ENCODE measurements around the gene BAIAP3. TPM values are rescaled to one million over a fixed set of nuclear protein-coding genes. Genes with fewer than 3 reads are reported as not detected.

Gene BAIAP3
- total and polyA plus RNA-seq, 10 of the 15 experiments (the other 5 are each of a cell fraction or from before 2014, with no cell fraction given): 0.03 to 0.56 (median 0.17) TPM; not detected in 3

GRCh38 chr16:1380195-1380594 lies 46.8 kb downstream of the BAIAP3 start:
- no peak for ATAC-seq
- no peak for TF ChIP-seq PAX5 (IDR thresholded peaks at IDR 0.05; ENCODE audit: borderline replicate concordance, low read depth, low read length)
- no peak for TF ChIP-seq MTA3 (IDR thresholded peaks at IDR 0.05; ENCODE audit: borderline replicate concordance, low read length)
- TF ChIP-seq CHD4 (IDR thresholded peaks at IDR 0.05): no peak
- TF ChIP-seq RBBP5 (conservative IDR thresholded peaks at IDR 0.05): no peak
- DNase-seq (ENCODE audit: low read depth, low spot score): no peak
- Histone ChIP-seq H3K27ac (ENCODE audit: control insufficient read depth, insufficient read depth) (no peak overlapping the region), H3K4me3 (peak overlapping the region; percentile 29; the same call in 1 of the 2 replicates), H3K27me3 (replicated peaks in 1 of 2; ENCODE audit: control insufficient read depth in 2 of 2, insufficient read depth in 2 of 2, low read length in 1 of 2) (no peaks in the 10 kb centered on the region), H3K9me3 (replicated peaks; ENCODE audit: control insufficient read depth, insufficient read depth, low read length) (no peaks in the 10 kb centered on the region), H4K20me1 (ENCODE audit: control insufficient read depth, insufficient read depth) (no peaks in the 10 kb centered on the region), H3K9ac (ENCODE audit: control insufficient read depth, insufficient read depth, low read length) (no peak overlapping the region), H3K4me2 (ENCODE audit: control insufficient read depth, insufficient read depth) (peak overlapping the region; percentile 59; the same call in 1 of the 2 replicates), H3K79me2 (ENCODE audit: control insufficient read depth, insufficient read depth, low read length) (peaks cover 18% of the 10 kb centered on the region), H2AFZ (ENCODE audit: control insufficient read depth, low read depth, low read length) (no peak overlapping the region), H3K4me1 (ENCODE audit: control insufficient read depth, insufficient read depth, low read length) (peaks cover 8% of the 10 kb centered on the region; the same call in 1 of the 2 replicates), H3K36me3 (ENCODE audit: control insufficient read depth in 2 of 2, insufficient read depth in 2 of 2, low read length in 1 of 2) (peaks cover 0 to 2% of the 10 kb centered on the region in 2 experiments; a peak in 2 of 4 replicates)
- CTCF ChIA-PET: interaction anchor here (1.2 kb wide), 1 partner anchor 33 kb away, joined by 3 read pairs; no protein-coding TSS in a partner anchor
- SMC1A ChIA-PET (ENCODE audit: uncharacterized antibody, unreplicated experiment): no interaction called here
- FAIRE-seq: no peak
- in situ Hi-C loops (cut with MboI) (no loop called here), intact Hi-C loops (cut with micrococcal nuclease; ENCODE audit: unreplicated experiment) (no loop called here)
- WGBS (ENCODE audit: insufficient coverage, insufficient replicate concordance, low lambda C conversion rate, missing lambda C conversion rate): 87% methylated on average over 10 of the region's 10 CpGs
- POLR2A ChIA-PET: interaction anchor here (0.6 to 0.7 kb wide), 5 partner anchors 35 to 1503 kb away, joined by 3 to 5 read pairs (median 3); partner anchors contain the start of gene FLYWCH2
- RAD21 ChIA-PET (ENCODE audit: unreplicated experiment): no interaction called here
- BruUV-seq (replicated peaks): no TSS peak

- no TSS peak for BruUV-seq (replicated peaks)
- Histone ChIP-seq H3K4me3 (no peak overlapping the region), H3K9ac (ENCODE audit: control insufficient read depth, insufficient read depth, low read length) (no peak overlapping the region), H4K20me1 (ENCODE audit: control insufficient read depth, insufficient read depth) (no peaks in the 10 kb centered on the region), H2AFZ (ENCODE audit: control insufficient read depth, low read depth, low read length) (no peak overlapping the region), H3K4me1 (ENCODE audit: control insufficient read depth, insufficient read depth, low read length) (peaks cover 8% of the 10 kb centered on the region; the same call in 1 of the 2 replicates), H3K27me3 (replicated peaks in 1 of 2; ENCODE audit: control insufficient read depth in 2 of 2, insufficient read depth in 2 of 2, low read length in 1 of 2) (no peaks in the 10 kb centered on the region), H3K36me3 (ENCODE audit: control insufficient read depth in 2 of 2, insufficient read depth in 2 of 2, low read length in 1 of 2) (peaks cover 0 to 2% of the 10 kb centered on the region in 2 experiments; a peak in 2 of 4 replicates), H3K9me3 (replicated peaks; ENCODE audit: control insufficient read depth, insufficient read depth, low read length) (no peaks in the 10 kb centered on the region), H3K27ac (ENCODE audit: control insufficient read depth, insufficient read depth) (no peak overlapping the region), H3K79me2 (ENCODE audit: control insufficient read depth, insufficient read depth, low read length) (peaks cover 18% of the 10 kb centered on the region), H3K4me2 (ENCODE audit: control insufficient read depth, insufficient read depth) (no peak overlapping the region)
- POLR2A ChIA-PET: no interaction called here
- SMC1A ChIA-PET (ENCODE audit: uncharacterized antibody, unreplicated experiment): no interaction called here
- CTCF ChIA-PET: interaction anchor here (0.7 kb wide), 1 partner anchor 38 kb away, joined by 3 read pairs; the partner anchor contains the start of gene UQCC4
- FAIRE-seq (no peak), ATAC-seq (no peak), DNase-seq (ENCODE audit: low read depth, low spot score) (no peak)
- intact Hi-C loops (cut with micrococcal nuclease; ENCODE audit: unreplicated experiment) (no loop called here), in situ Hi-C loops (cut with MboI) (no loop called here)
- WGBS (ENCODE audit: insufficient coverage, insufficient replicate concordance, low lambda C conversion rate, missing lambda C conversion rate): 87% methylated on average over 9 of the region's 9 CpGs
- RAD21 ChIA-PET (ENCODE audit: unreplicated experiment): no interaction called here
- TF ChIP-seq USF1 (IDR thresholded peaks at IDR 0.05; ENCODE audit: borderline replicate concordance, extremely low read length, insufficient read depth, low read depth, low read length): no peak
- TF ChIP-seq NFIC (IDR thresholded peaks at IDR 0.05; ENCODE audit: low read depth, low read length): no peak
- TF ChIP-seq ZBTB4 (CRISPR knock-in tag; IDR thresholded peaks at IDR 0.05): no peak
- no peak for TF ChIP-seq E2F4 (IDR thresholded peaks at IDR 0.05; ENCODE audit: low read depth, low read length)
- no peak for TF ChIP-seq FOXK2 (IDR thresholded peaks at IDR 0.05)
- no peak for TF ChIP-seq SREBF2 (IDR thresholded peaks at IDR 0.05; ENCODE audit: low read length)
- TF ChIP-seq EP300 (IDR thresholded peaks at IDR 0.05; ENCODE audit: borderline replicate concordance in 1 of 2, control insufficient read depth in 1 of 2, low read depth in 2 of 2, low read length in 2 of 2): no peak
Observed at GRCh38 chr16:1381612-1382406, 48.4 kb downstream of the BAIAP3 start.
